8988T (cell line): ENCODE measurements around the gene FOSB.
A peak's percentile ranks its signal among the peaks of the same experiment; 100 is the strongest.

Source experiments
- DNase-seq: peaks from one replicate; pipeline ENCODE4 v3.0.0; 2011

FOSB gene

GRCh38 chr19:45442778-45443461, 24.9 kb upstream of the FOSB start:
- DNase-seq: no peak

GRCh38 chr19:45443462-45444317, 24.1 kb upstream of the FOSB start:
- DNase-seq: peak; percentile 95

GRCh38 chr19:45444318-45445041, 23.3 kb upstream of the FOSB start:
- peak; percentile 62 for DNase-seq

GRCh38 chr19:45445139-45445538, 22.7 kb upstream of the FOSB start:
- no peak for DNase-seq

- DNase-seq: no peak
Measured at GRCh38 chr19:45446295-45446694, 21.5 kb upstream of the FOSB start.

- no peak for DNase-seq
Measured at GRCh38 chr19:45446944-45447343, 20.9 kb upstream of the FOSB start.

- no peak for DNase-seq
Measured at GRCh38 chr19:45448425-45448756, 19.4 kb upstream of the FOSB start.

- DNase-seq: no peak
Measured at GRCh38 chr19:45448887-45449299, 18.9 kb upstream of the FOSB start.

- no peak for DNase-seq
Measured at GRCh38 chr19:45450012-45450333, 17.8 kb upstream of the FOSB start.

- no peak for DNase-seq
Measured at GRCh38 chr19:45451131-45451849, 16.5 kb upstream of the FOSB start.

- no peak for DNase-seq
Measured at GRCh38 chr19:45451850-45452387, 15.9 kb upstream of the FOSB start.

- DNase-seq: peak; percentile 72
Measured at GRCh38 chr19:45455707-45456499, 11.9 kb upstream of the FOSB start.

- DNase-seq: no peak
Measured at GRCh38 chr19:45456500-45456815, 11.3 kb upstream of the FOSB start.

GRCh38 chr19:45457776-45458175, 10.0 kb upstream of the FOSB start:
- DNase-seq: no peak

- no peak for DNase-seq
Measured at GRCh38 chr19:45460807-45461347, 6.9 kb upstream of the FOSB start.

- no peak for DNase-seq
Measured at GRCh38 chr19:45462174-45462573, 5.6 kb upstream of the FOSB start.

- no peak for DNase-seq
Measured at GRCh38 chr19:45463241-45463640, 4.6 kb upstream of the FOSB start.

- DNase-seq: no peak
Measured at GRCh38 chr19:45464274-45464673, 3.5 kb upstream of the FOSB start.

GRCh38 chr19:45464852-45465441, 2.8 kb upstream of the FOSB start:
- DNase-seq: no peak

- DNase-seq: no peak
Measured at GRCh38 chr19:45467115-45467455, 711 bp upstream of the FOSB start.

- DNase-seq: no peak
Measured at GRCh38 chr19:45468159-45468651, 409 bp downstream of the FOSB start.

- DNase-seq: no peak
Measured at GRCh38 chr19:45468803-45469131, 971 bp downstream of the FOSB start.
